ENCODE measurements around the gene METTL5.

DNA sequence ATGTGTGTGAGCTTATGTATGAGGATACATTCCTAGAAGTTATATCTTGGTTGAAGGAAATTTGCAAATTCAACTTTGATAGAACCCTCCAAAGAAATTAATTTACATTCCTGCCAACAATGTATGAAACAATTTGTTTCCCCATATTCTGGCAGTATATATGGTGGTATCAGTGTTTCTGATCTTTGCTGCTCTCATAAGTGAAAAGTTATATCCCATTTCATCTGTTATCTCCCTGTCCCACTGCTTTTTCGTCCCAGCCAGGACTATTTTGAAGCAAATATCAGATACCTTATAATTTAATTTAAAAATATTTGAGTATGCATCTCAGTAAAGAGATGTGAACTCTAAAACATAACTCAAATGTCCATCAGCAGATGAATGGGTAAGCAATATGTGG, 9.7 kb upstream of the METTL5 start:
- TF ChIP-seq, protein P1, sequence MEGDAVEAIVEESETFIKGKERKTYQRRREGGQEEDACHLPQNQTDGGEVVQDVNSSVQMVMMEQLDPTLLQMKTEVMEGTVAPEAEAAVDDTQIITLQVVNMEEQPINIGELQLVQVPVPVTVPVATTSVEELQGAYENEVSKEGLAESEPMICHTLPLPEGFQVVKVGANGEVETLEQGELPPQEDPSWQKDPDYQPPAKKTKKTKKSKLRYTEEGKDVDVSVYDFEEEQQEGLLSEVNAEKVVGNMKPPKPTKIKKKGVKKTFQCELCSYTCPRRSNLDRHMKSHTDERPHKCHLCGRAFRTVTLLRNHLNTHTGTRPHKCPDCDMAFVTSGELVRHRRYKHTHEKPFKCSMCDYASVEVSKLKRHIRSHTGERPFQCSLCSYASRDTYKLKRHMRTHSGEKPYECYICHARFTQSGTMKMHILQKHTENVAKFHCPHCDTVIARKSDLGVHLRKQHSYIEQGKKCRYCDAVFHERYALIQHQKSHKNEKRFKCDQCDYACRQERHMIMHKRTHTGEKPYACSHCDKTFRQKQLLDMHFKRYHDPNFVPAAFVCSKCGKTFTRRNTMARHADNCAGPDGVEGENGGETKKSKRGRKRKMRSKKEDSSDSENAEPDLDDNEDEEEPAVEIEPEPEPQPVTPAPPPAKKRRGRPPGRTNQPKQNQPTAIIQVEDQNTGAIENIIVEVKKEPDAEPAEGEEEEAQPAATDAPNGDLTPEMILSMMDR (IDR thresholded peaks at IDR 0.05 in 8 of 11, conservative IDR thresholded peaks at IDR 0.05 in 3 of 11): no peak
- no peak for TF ChIP-seq POLR2A (IDR thresholded peaks at IDR 0.05)

Measured in spleen (tissue), 7 donors.